Naive thymus-derived CD8-positive, alpha-beta T cell (primary cell): ENCODE measurements around the gene IQCF6. TPM values are rescaled to one million over a fixed set of nuclear protein-coding genes. Genes with fewer than 3 reads are reported as not detected.

Experiments
- ATAC-seq, 2 donors: fragments of 150-1000 bp; cut with Tn5 transposase in 1 of 2; sonication (Bioruptor Pico), chemical (Tn5 transposase) in 1 of 2; 1 replicate in 1 of 2; 2 replicates in 1 of 2; pipeline ENCODE4 v1.10.0; 2021; ENCODE audit warnings: mild to moderate bottlenecking in 2 of 2, moderate library complexity in 2 of 2
- POLR2A ChIA-PET: fragments of 350-600 bp; sonication (Branson Sonifier 250); formaldehyde crosslinking; loops from one replicate; lab custom pipeline; 2021; ENCODE audit warnings: antibody characterized with exemption; lab: Charles Lee
- DNase-seq, 10 donors: peaks; one replicate each; pipeline versions ENCODE4 v3.0.0 to v3.0.0-alpha.2; 2020 to 2022
- H3K27ac Mint-ChIP-seq, 10 donors: one replicate each; pipeline ENCODE4 v1.8.0; 2020 to 2022; ENCODE audit warnings: mild to moderate bottlenecking in 10 of 10, mixed read lengths in 10 of 10, moderate library complexity in 4 of 10, inconsistent platforms in 1 of 10
- H3K27me3 Mint-ChIP-seq, 5 donors: one replicate each; pipeline ENCODE4 v1.8.0; 2021 to 2022; ENCODE audit warnings: mixed read lengths in 5 of 5
- H3K36me3 Mint-ChIP-seq, 3 donors: one replicate each; pipeline ENCODE4 v1.8.0; 2020 to 2022; ENCODE audit warnings: mixed read lengths in 3 of 3, mild to moderate bottlenecking in 2 of 3, inconsistent platforms in 1 of 3
- H3K4me1 Mint-ChIP-seq, 4 donors: one replicate each; pipeline ENCODE4 v1.8.0; 2021 to 2022; ENCODE audit warnings: mixed read lengths in 4 of 4
- H3K4me3 Mint-ChIP-seq, 10 donors: one replicate each; pipeline ENCODE4 v1.8.0; 2020 to 2022; ENCODE audit warnings: mild to moderate bottlenecking in 10 of 10, mixed read lengths in 10 of 10, moderate library complexity in 6 of 10, inconsistent platforms in 1 of 10
- H3K9me3 Mint-ChIP-seq, 9 donors: one replicate each; pipeline ENCODE4 v1.8.0; 2020 to 2022; ENCODE audit warnings: mixed read lengths in 9 of 9, mild to moderate bottlenecking in 3 of 9, inconsistent platforms in 1 of 9, moderate library complexity in 1 of 9
- polyA plus RNA-seq, 3 donors: library from polyadenylated mRNA; unstranded; fragments of 300-500 nt; fragmentation: Illumina TruSeq; gene quantifications; one replicate each; pipeline ENCODE4 v1.2.3, GENCODE V29; 2021
- total RNA-seq, 8 experiments: library from RNA in 2 of 8; stranded (reverse) in 2 of 8; gene quantifications; one replicate each; pipeline ENCODE4 v1.2.3 and lab custom pipeline; 2021 to 2026

The IQCF6 gene
- total RNA-seq (not detected), polyA plus RNA-seq (not detected), total RNA-seq (lab: John Stamatoyannopoulos, UW) (0 reads per million in 6 experiments)

DNA sequence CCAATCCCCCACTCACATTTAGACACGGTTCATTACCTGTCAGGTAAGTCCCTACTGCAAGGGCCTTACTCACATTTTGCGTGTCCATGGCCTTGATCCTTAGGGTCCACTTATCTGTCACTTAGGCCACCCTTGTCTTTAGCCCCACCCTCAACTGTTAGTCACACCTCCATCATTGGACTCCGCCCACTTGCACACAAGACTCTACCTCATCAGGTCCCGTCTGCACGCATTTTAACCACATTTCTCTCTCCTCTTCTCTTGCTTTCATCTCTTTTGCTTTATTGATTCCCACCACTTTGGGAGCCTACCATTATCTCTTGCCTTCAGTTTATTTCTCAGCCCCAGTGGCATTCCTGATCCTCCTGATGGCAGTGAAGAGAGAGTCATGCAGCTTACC, at the start of gene IQCF6:
Gene IQCF6 (minus strand): TSS at position 101 of the 400 bp plus-strand sequence. CDS start 13 bp downstream, at position 88.
- Mint-ChIP-seq H3K4me3 (no peak within 1 kb of the TSS), H3K4me1 (no peaks in the 10 kb centered on the region), H3K9me3 (peaks cover 0 to 2% (median 0%) of the 10 kb centered on the region in 9 donors), H3K27me3 (peaks cover 6 to 26% (median 21%) of the 10 kb centered on the region in 5 donors), H3K27ac (peak within 1 kb of the TSS in 1 of 10 donors; percentile 86), H3K36me3 (peaks cover 0 to 5% (median 2%) of the 10 kb centered on the region in 3 donors)
- no peak for ATAC-seq
- POLR2A ChIA-PET: no interaction called here
- no peak for DNase-seq

DNA sequence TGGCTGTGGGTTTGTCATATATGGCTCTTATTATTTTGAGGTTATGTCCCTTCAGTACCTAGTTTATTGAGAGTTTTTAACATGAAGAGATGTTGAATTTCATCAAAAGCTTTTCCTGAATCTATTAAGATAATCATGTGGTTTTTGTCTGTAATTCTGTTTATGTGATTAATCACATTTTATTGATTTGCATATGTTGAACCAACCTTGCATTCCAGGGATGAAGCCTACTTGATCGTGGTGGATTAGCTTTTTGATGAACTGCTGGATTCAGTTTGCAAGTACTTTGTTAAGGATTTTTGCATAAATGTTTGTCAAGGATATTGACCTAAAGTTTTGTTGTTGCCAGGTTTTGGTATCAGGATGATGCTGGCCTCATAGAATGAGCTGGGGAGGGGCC, 49.3 kb upstream of the IQCF6 start:
- POLR2A ChIA-PET: no interaction called here
- peaks cover 0 to 17% (median 12%) of the 10 kb centered on the region in 5 donors for H3K27me3 Mint-ChIP-seq
- peaks cover under 1 to 5% (median 3%) of the 10 kb centered on the region in 4 donors for H3K4me1 Mint-ChIP-seq
- ATAC-seq (no peak), DNase-seq (no peak)
- H3K9me3 Mint-ChIP-seq: peaks cover 0 to 40% (median 22%) of the 10 kb centered on the region in 9 donors
- peaks cover 0 to 29% (median 12%) of the 10 kb centered on the region in 3 donors for H3K36me3 Mint-ChIP-seq
- no peak overlapping the region for H3K27ac Mint-ChIP-seq
- H3K4me3 Mint-ChIP-seq: no peak overlapping the region

DNA sequence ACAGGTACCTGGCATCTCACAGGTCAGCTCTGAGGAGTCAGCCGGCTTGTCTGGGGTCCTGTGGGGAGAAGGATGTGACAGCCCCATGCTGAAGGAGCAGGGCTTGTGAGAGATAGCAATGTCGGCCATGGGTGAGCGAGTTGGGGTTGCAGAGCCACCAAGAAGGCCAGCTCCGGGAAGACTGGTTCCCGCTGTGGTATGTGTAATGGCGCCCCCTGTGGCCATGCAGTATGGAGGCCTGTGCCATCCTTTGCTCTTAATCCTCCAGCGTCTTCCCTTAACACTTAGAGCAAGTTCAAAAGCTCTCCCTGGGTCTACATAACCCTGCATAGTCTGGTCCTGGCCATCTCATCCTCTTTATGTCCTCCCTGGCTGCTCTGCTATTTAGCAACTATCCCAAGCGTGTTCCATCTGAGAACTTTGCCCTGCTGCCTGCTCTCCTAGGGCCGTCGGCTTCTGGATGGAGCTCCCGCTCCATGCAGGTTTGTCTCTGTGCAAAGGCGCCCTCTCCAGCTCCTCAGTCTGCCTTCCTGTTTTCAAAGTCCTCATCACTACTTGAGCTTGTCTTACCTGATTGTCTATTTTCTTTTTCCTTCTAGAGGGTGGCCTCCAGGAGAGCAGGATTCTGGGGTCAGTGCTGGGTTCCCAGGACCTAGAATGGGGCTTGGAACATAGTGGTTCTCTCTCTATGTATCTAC, 40.8 kb upstream of the IQCF6 start:
- peaks cover 28 to 59% (median 42%) of the 10 kb centered on the region in 5 donors for H3K27me3 Mint-ChIP-seq
- no peak overlapping the region for H3K4me3 Mint-ChIP-seq
- POLR2A ChIA-PET: no interaction called here
- peaks cover 0 to 11% (median 2%) of the 10 kb centered on the region in 3 donors for H3K36me3 Mint-ChIP-seq
- ATAC-seq (no peak), DNase-seq (no peak)
- peaks cover 5 to 10% (median 7%) of the 10 kb centered on the region in 4 donors for H3K4me1 Mint-ChIP-seq
- H3K9me3 Mint-ChIP-seq: peaks cover 0 to 8% (median 4%) of the 10 kb centered on the region in 9 donors
- no peak overlapping the region for H3K27ac Mint-ChIP-seq

DNA sequence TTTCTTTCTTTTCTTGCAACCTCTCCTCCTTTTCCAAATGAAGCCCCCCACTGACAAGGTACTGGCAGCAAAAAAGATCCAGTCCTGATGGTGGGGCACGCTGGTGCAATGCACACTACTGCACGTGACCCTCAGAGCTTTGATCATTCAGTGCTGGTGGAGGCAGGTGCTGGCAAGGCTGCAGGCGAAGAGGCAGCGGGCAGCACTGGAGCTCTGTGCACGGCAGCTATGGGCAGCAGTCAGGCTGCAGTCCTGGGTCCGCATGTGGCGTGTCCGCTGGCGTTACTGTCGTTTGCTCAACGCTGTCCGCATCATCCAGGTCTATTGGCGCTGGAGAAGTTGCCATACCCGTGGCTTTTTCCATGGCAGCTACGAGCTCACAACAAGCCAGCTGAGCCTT, 40.1 kb upstream of the IQCF6 start:
- H3K36me3 Mint-ChIP-seq: peaks cover 0 to 11% (median 2%) of the 10 kb centered on the region in 3 donors
- ATAC-seq (no peak), DNase-seq (no peak)
- H3K27ac Mint-ChIP-seq: no peak overlapping the region
- peaks cover 23 to 63% (median 41%) of the 10 kb centered on the region in 5 donors for H3K27me3 Mint-ChIP-seq
- H3K9me3 Mint-ChIP-seq: peaks cover 0 to 8% (median 4%) of the 10 kb centered on the region in 9 donors
- POLR2A ChIA-PET: no interaction called here
- no peak overlapping the region for H3K4me3 Mint-ChIP-seq
- H3K4me1 Mint-ChIP-seq: peaks cover 5 to 10% (median 7%) of the 10 kb centered on the region in 4 donors

DNA sequence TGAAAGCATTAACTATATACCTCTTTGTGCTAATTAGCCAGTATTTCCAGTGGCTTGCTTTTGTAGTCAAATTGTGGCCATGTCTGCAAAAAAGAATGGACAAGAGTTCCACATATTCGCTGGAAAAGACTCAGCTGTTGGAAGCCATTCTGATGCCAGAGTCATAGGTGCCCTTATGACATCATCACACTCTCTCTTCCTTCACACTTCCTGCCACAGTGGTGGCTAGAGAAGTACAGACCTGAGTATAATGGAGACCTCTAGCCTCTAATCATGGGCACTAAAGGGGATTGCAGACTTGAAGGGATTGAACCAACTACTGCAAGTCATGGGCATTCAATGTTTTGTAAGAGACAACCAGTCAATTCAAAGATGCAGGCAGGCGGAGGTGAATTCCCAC, 38.3 kb upstream of the IQCF6 start:
- POLR2A ChIA-PET: no interaction called here
- no peak for ATAC-seq
- no peak for DNase-seq

DNA sequence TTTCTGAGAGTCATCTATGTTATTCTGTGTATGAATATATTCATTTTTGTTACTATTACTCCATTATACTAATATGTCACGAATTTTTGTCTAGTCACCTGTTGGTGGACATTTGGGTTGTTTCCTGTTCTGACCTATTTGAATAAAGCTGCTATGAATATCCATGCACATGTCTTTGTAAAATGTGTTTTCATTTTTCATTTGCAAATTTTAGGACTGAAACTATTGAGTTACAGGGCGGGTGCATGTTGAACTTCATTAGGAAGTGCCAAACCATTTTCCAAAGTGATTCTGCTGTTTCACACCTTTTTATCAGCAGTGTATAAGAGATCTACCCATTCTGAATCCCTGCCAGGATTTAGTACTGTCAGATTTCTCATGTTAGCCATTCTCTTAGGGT, 37.7 kb upstream of the IQCF6 start:
- Mint-ChIP-seq H3K4me1 (peaks cover 0 to 2% (median under 1%) of the 10 kb centered on the region in 4 donors), H3K4me3 (no peak overlapping the region), H3K9me3 (peaks cover 0 to 6% (median 3%) of the 10 kb centered on the region in 9 donors), H3K27me3 (peaks cover 17 to 58% (median 34%) of the 10 kb centered on the region in 5 donors), H3K27ac (no peak overlapping the region), H3K36me3 (peaks cover 2 to 3% (median 2%) of the 10 kb centered on the region in 3 donors)
- POLR2A ChIA-PET: no interaction called here
- no peak for DNase-seq
- ATAC-seq: no peak

More for the DNA sequence above, 38.3 kb upstream of the IQCF6 start:
- Mint-ChIP-seq H3K4me3 (no peak overlapping the region), H3K36me3 (peaks cover 0 to 5% (median 2%) of the 10 kb centered on the region in 3 donors), H3K9me3 (peaks cover 0 to 8% (median 4%) of the 10 kb centered on the region in 9 donors), H3K4me1 (peaks cover 0 to 2% (median under 1%) of the 10 kb centered on the region in 4 donors), H3K27ac (no peak overlapping the region), H3K27me3 (peaks cover 20 to 63% (median 36%) of the 10 kb centered on the region in 5 donors)

DNA sequence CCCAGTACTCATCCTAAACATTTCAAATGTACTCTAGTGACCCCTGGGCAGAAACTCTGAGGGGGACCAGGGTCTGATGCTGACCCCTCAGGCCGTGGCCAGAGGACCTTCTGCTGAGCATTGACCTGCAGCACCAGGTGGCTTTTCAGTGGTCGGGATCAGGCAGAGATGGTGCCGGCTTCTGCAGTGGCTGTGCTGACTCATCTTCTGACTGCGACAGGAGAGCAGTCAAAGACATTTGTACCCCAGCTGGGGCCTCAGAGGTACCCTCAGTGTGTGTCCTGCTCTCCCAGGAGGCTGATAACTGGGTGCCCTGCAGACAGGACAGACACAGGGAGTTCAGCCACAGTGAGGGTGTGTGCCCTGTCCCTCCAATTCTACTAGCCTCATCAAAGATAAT, 36.6 kb upstream of the IQCF6 start:
- DNase-seq (no peak), ATAC-seq (no peak)
- H3K4me3 Mint-ChIP-seq: no peak overlapping the region
- H3K27me3 Mint-ChIP-seq: peaks cover 13 to 47% (median 32%) of the 10 kb centered on the region in 5 donors
- peaks cover 0 to under 1% (median 0%) of the 10 kb centered on the region in 4 donors for H3K4me1 Mint-ChIP-seq
- H3K36me3 Mint-ChIP-seq: peaks cover 0 to 2% (median 0%) of the 10 kb centered on the region in 3 donors
- POLR2A ChIA-PET: no interaction called here
- H3K9me3 Mint-ChIP-seq: peaks cover 0 to 2% (median 0%) of the 10 kb centered on the region in 9 donors
- no peak overlapping the region for H3K27ac Mint-ChIP-seq

DNA sequence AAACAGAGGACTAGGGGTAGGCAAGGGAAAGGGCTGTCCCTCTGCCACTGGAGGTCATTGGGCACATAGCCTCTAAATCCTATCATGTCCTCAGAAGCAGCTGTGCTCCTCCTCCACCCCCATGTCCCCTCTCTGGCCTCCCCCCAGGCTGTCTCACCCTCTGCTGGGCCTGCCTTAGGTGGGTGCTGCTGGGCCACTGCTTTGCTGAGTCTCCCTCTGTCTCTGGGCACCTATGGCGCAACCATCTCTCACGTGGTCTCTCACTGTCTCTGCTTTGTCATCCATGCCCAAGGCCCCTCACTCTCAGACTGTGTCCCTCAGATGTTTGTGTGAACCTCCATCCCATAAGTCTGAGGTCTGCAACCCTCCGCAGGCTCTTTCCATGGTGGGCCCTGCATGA, 35.0 kb upstream of the IQCF6 start:
- H3K27ac Mint-ChIP-seq: no peak overlapping the region
- no peaks in the 10 kb centered on the region for H3K9me3 Mint-ChIP-seq
- ATAC-seq (no peak), DNase-seq (no peak)
- peaks cover 0 to 2% (median 0%) of the 10 kb centered on the region in 3 donors for H3K36me3 Mint-ChIP-seq
- H3K27me3 Mint-ChIP-seq: peaks cover 11 to 35% (median 24%) of the 10 kb centered on the region in 5 donors
- H3K4me1 Mint-ChIP-seq: no peaks in the 10 kb centered on the region
- no peak overlapping the region for H3K4me3 Mint-ChIP-seq
- POLR2A ChIA-PET: no interaction called here

DNA sequence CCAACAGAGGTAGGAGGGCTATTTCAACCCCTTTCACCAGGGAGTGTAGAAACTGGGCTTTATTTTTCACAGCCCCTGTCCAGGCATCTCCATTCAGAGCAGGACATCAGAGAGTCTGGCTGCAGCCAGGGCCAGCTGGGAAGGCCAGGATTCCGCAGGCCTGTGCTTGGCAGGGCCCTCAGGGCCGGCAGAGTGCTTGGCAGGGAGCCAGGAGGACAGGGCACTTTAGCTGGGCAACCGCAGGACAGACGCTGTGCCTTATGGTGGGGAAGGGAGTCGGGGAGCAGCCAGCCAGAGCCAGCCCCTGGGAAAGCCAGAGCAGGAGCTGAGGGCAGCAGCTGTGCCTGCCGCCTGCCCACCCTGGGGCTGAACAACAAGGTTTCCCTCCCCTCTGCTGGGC, 34.5 kb upstream of the IQCF6 start:
- no peak for ATAC-seq
- H3K27ac Mint-ChIP-seq: no peak overlapping the region
- peaks cover 11 to 31% (median 20%) of the 10 kb centered on the region in 5 donors for H3K27me3 Mint-ChIP-seq
- POLR2A ChIA-PET: no interaction called here
- no peak for DNase-seq
- no peaks in the 10 kb centered on the region for H3K4me1 Mint-ChIP-seq
- no peak overlapping the region for H3K4me3 Mint-ChIP-seq
- H3K36me3 Mint-ChIP-seq: peaks cover 0 to 2% (median 0%) of the 10 kb centered on the region in 3 donors
- no peaks in the 10 kb centered on the region for H3K9me3 Mint-ChIP-seq

DNA sequence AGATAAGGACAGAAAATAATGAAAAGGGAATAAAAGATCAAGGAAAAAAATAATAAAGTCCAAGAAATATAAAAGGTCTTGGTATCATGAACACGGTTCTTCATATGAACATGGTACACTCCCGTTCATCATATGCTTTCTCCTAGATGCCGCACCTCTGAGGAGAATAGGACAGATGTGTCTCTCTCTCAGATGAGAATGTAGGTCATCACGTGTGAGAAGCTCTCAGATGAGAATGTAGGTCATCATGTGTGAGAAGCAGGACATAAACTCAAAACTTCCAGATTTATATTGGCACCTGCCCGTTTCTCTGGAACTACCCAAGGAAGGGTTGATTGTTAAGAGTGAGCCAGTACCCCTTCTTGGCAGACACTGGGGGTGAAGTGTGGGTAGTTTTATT, 29.9 kb upstream of the IQCF6 start:
- Mint-ChIP-seq H3K9me3 (peaks cover 0 to 11% (median 0%) of the 10 kb centered on the region in 9 donors), H3K4me3 (no peak overlapping the region), H3K36me3 (peaks cover 0 to 2% (median 0%) of the 10 kb centered on the region in 3 donors), H3K27me3 (peaks cover 0 to 5% (median 0%) of the 10 kb centered on the region in 5 donors), H3K4me1 (no peaks in the 10 kb centered on the region), H3K27ac (no peak overlapping the region)
- ATAC-seq (no peak), DNase-seq (no peak)
- POLR2A ChIA-PET: no interaction called here

DNA sequence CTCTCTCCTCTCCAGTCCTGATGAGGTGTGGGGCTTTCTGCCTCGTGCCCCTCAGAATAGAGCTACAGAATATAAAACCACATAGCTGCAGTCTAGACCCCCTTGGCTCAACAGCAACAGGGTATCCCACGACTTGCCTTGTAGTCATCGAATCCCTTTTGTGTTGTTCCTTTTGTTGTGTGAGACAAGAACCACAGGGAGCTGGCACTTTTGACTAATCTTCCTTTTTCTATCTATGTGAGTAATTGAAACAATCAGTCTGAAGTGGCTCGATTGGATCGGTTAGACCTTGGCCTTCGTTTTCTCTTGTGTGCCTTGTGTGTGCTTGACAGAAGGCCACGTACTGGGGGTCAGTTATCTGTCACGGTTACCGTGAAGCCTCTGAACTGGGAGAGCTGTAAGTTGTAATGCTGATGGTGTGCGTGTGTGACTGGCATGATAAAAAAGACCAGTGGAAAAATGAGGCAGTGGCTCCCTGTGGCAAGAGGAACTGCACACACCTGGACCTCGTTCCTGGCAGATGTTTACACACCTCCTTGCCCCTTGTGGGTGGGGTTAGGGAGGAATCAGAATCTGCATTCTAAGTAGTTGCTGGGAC, 23.2 kb upstream of the IQCF6 start:
- POLR2A ChIA-PET: no interaction called here
- H3K4me3 Mint-ChIP-seq: no peak overlapping the region
- no peaks in the 10 kb centered on the region for H3K36me3 Mint-ChIP-seq
- H3K4me1 Mint-ChIP-seq: peaks cover 5 to 11% (median 8%) of the 10 kb centered on the region in 4 donors
- no peak for DNase-seq
- H3K9me3 Mint-ChIP-seq: peaks cover 0 to under 1% (median 0%) of the 10 kb centered on the region in 9 donors
- peaks cover 0 to 4% (median 2%) of the 10 kb centered on the region in 5 donors for H3K27me3 Mint-ChIP-seq
- no peak for ATAC-seq
- no peak overlapping the region for H3K27ac Mint-ChIP-seq

DNA sequence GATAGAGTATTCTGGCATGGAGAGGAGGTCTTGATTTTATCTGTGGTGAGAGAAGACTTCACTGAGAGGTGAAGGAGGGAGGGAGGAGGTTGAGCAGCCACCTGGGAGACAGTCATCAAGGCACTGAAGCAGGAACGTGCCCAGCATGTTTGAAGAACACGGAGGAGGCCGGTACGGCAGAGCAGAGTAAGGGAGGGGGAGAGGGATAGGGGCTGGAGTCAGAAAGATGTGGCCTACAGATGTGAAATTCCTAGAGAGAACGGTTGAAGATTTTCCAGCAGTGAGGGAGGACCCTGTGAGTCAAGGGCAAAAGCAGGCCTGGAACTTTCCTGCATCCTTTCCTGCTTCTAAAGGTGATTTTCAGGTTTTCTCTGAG, 21.7 kb upstream of the IQCF6 start:
- Mint-ChIP-seq H3K4me1 (peaks cover 5 to 13% (median 8%) of the 10 kb centered on the region in 4 donors), H3K27ac (no peak overlapping the region), H3K9me3 (no peaks in the 10 kb centered on the region), H3K4me3 (no peak overlapping the region), H3K27me3 (peaks cover 0 to 5% (median 3%) of the 10 kb centered on the region in 5 donors), H3K36me3 (no peaks in the 10 kb centered on the region)
- POLR2A ChIA-PET: no interaction called here
- DNase-seq (no peak), ATAC-seq (no peak)
